Middle frontal gyrus (tissue), 1 donor: ENCODE results near the gene PAMR1.
"Not testable (repeated sequence)": the region's sequence is repeated elsewhere in the genome, so short reads cannot be mapped to it uniquely, and the experiment has no call there.

Source experiments
- DNase-seq: peaks from one replicate; pipeline ENCODE4 v3.0.0-alpha.2; 2015; ENCODE audit warnings: low spot score; ENCODE audit errors: extremely low spot score

Gene PAMR1, protein sequence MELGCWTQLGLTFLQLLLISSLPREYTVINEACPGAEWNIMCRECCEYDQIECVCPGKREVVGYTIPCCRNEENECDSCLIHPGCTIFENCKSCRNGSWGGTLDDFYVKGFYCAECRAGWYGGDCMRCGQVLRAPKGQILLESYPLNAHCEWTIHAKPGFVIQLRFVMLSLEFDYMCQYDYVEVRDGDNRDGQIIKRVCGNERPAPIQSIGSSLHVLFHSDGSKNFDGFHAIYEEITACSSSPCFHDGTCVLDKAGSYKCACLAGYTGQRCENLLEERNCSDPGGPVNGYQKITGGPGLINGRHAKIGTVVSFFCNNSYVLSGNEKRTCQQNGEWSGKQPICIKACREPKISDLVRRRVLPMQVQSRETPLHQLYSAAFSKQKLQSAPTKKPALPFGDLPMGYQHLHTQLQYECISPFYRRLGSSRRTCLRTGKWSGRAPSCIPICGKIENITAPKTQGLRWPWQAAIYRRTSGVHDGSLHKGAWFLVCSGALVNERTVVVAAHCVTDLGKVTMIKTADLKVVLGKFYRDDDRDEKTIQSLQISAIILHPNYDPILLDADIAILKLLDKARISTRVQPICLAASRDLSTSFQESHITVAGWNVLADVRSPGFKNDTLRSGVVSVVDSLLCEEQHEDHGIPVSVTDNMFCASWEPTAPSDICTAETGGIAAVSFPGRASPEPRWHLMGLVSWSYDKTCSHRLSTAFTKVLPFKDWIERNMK

DNA sequence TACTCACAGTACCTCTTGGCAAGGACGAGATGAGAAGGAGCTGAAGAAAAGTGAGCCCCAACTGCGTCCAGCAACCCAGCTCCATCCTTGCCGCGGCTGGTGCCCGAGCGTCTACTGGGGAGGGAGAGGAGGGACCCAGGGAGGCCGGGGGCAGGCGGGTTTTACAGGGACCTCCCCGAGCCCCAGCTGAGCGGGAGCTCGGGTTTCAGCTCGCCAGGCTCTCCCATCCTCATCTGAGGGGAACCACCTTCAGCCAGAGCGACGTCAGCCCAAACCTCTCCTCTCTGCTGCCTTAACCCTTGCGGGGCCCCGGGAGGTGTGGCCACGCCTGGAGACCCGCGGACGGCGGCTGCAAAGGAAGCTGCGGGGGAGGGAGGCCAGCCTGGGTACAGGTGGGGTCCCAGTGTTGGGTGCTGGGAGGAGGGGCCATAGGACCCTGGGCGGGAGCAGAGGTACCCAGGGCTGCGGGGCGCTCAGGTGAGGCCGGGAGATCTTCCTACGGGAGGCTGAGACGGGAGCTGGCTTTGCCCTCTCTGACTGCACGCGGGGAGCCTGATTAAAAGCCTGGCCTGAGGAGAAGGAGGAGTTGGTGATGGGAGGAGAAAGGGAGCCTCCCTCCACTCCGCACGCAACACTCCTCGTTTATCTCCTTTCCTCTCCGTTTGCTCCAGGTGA lies at the start of gene PAMR1:
PAMR1 (minus strand) TSS at position 116 of the 675 bp plus-strand sequence; CDS start at position 85, 31 bp downstream.
- no peak for DNase-seq

DNA sequence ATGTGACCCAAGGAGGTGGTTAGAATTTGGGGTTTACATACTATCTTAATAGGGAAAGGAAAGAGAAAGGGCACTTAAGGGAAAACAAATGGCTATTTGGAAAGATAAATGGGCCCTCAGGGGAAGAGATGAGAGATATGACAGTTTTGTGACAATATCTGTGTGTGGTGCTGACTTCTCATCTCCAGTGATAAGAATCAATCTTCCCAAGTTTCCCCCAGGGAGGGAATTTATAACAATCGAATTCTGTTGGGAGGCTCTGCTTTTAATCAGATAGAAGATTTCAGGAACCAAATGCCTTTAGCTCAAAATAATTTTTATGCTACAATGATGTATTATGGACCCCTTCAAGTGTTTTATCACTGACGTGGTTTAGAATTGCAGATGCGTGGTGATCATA lies 46.3 kb upstream of the PAMR1 start:
- no peak for DNase-seq

DNA sequence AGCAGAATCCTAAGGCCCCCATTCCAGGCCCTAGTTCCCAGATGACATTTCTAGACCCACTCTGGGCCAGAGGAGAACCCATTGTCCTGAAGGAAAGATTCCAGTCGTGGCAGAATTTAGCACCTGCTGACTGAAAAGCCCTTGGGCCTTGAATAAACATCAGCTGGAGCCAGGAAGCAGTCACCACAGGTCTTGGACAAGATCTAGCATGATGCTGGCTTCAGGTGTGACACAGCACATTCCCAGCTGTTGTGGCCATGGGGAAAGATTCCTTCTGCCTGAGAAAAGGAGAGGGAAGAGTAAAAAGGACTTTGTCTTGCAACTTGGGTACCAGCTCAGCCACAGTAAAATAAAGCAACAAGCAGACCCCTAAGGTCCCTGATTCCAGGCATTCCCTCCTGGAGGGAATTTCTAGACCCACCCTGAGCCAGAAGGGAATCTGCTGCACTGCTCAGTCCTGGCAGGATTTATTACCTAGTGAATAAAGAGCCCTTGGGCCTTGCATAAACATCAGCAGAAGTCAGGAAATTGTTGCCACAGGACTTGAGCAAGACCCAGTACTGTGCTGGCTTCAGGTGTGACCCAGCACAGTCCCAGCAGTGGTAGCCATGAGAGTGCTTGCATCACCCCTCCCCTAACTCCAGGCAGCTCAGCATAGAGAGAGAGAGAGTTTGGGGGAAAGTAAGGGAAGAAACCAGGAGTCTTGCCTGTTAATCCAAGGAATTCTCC lies 42.5 kb upstream of the PAMR1 start:
- DNase-seq: no peak

DNA sequence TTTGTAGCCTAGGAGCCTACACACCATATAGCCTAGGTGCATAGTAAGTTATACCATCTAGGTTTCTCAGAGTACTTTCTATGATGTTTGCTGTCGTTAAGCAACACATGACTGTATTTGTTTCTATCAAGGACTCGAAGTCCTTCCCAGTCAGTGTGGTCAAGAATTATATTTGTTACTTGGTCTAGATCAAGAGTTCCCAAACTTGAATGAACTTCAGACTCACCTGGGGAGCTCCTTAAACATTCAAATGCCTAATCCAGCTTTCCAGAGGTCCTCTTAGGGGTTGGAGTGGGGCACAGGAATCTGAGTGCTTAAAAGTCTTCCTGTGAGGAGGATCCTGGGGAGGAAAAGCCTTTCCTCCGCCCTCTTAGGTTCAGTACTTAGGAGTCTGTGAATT lies 41.5 kb upstream of the PAMR1 start:
- DNase-seq: no peak

DNA sequence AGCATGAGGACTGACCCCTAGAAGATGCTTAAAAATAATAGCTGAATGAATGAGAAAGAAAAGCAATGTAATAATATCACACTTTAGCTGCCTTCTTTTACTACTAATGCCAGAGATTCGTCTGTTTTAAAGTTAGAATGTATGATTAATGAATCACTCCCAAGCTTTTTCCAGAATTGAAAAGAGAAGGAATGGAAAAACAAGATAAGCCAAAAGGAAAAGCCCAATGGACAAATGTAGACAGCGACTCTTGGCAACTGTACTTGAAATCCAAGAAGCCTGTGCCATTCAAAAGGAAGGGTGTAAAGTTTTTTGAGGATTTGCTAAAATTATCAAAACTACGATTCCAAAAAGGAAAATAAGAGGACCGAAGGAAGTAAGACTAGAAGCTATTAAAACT lies 40.8 kb upstream of the PAMR1 start:
- DNase-seq: no peak

DNA sequence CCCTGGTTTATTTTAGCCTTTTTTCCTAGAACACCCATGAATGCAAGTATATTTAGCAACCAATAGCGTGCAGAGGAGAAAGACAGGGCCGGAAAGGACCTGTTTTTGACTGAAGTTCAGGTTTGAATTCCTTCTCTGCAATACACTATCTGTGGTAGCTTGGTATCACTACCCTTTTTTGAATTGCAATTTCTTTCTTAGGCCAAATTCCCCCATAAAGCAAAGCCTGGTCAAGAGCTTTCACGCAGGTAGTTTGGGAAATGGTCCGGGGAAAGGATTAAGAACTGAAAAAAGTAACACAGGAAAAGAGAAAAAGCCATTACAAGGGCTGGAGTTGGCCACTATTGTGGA lies 38.8 kb upstream of the PAMR1 start:
- no peak for DNase-seq

DNA sequence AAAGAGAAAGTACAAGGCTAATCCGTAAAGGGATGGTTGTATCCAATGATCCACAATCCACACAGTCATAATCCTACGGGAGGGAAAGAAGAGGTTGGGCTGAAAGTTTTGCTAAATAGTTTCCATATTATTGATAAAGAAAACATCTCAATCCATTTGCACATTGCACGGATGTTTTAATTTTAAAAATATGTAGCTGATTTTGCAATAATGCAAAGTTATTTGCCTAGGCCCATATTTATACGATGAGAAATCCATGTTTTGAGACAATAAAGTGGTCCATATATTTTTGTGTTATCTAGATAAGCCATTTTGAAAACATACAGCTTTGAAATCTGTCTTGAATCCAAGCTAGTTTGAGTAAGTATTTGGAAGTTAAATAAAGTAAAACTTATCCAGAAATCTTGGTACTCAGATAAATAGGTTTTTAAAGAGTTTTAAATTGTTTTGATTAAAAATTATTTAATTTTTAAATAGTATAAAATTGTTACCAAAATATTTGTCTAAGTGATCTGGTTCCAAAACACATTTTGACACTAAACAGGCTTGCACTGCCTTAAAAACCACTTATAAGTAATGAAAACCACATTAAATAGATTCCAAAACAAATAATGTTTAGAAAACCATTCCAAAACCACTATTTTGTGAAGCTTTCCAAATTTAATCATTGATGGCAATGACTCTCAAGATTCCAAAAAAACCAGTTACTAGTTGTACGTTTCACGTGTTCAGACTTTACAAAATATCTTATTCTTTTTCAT lies 38.2 kb upstream of the PAMR1 start:
- no peak for DNase-seq

DNA sequence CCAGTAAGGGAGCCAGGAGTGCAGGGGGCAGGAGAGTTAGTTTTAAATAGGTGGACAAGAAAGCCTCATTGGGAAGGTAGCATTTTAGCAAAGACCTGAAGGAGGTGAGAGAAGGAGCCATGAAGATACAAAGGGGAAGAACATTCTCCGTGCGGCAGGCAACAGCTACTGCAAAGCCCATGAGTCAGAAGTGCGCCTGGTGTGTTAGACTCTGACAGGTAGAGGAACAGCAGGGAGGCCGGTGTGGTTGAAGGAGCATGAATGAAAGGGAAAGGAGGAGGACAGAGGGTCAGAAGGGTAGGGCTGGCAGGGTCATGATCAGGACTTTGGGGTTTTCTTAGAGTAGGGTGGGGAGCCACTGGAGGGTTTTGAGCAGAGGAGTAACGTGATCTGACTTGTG lies 34.5 kb upstream of the PAMR1 start:
- no peak for DNase-seq

DNA sequence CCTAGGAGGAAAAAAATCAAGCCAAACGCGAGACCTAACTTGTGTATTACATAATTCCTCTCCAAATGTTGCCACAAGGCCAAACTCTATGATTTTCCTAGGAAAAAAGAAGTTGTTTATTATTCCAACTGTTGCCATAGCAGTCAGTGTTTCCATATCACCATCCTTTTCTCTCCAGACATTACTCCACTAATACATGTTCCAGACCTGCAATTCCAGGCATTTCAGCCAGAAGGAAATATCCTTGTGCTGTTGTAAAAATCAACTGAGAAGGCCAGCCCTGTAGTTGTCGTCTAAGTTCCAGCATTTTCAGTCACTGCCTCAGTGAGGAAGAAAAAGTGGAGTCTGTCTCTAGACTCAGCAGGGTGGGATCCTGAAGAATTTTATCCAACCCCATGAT lies 33.1 kb upstream of the PAMR1 start:
- no peak for DNase-seq

DNA sequence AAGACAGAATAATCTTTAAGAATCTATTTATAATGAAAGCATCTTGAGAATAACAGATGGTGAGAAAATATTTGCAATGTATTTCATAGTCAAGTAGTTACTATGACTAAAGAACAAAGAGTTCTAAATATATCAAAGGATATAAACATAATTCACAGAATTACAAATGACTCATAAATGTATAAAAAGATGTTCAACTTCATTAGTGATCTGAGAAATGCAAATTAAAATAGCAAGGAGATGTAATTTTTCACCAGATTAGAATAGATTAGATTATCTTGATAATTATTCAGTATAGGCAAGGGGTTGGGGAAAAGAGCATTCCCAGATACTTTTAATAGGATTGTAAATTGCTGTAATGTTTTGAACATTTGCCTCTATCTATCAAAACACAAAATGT lies 30.1 kb upstream of the PAMR1 start:
- no peak for DNase-seq

DNA sequence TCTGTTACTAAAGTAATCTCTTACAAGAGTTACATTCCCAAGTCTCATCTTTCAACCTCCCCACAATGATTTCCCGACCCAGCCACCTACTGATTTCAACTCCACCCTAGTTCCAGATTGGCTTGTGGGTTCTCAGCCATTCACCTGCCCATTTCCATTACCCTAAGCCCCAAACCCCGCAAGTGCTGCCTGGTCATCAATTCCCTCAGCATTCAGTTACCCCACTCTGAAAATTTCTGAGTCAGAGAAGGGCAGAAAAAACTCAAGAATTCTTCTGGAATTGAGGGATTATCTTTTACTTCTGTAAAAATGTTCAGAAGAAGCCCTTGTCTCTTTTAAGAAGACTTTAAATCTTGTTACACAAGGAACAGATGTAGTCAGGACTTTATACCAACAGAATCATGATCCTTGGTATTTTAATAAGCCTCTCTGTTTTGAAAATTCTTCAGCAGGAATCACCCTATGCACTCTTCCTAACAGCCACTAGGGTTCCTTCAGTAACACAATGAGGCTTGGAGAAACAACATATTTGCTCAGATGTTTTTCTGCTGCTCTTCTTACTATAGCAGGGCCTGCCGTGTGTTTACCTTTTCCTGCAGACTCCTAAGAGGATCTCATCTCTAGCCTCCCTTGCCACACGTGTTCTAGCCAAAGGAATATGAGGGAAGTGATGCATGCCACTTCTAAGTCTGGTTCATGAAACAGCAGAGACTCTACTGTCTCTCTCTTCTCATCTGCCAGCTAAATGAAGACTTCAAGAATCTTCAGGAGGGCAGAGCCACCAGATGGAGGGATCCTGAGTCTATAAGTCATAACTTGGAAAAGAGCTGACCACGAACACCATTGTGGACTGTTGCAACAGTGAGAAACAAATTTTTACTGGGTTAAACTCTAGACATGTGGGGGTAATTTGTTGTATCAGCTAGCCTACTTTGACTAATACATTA lies 29.3 kb upstream of the PAMR1 start:
- no peak for DNase-seq

DNA sequence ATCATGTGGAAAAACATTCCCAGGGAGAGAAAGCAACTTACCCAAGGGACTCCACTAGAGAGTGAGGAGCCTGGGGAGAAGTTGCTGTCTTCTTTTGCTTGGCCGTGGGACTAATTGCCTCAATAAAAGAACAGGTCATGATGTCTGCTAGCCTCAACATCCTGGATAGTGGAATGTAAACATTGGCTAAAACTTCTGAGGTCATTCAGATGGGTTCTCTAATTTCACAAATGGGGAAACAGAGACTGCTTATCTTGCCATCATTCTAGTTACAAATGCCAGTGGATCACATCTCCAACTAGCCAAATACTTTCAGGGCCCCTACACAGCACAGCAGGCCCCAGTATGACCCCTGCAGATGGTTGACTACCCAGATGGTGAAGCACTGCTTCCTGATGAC lies 28.4 kb upstream of the PAMR1 start:
- DNase-seq: no peak

DNA sequence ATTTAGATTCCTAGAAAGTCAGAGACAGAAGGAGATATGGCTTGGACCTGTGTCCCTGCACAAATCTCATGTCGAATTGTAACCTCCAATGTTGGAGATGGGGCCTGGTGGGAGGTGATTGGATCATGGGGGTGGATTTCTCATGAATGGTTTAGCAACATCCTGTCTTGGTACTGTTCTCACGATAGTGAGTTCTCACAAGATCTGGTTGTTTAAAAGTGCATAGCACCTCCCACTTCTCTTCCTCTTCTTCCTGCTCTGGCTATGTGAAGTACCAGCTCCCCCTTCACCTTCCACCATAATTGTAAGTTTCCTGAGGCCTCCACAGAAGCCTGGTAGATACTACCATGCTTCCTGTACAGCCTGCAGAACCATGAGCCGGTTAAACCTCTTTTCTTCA lies 27.6 kb upstream of the PAMR1 start:
- no peak for DNase-seq

DNA sequence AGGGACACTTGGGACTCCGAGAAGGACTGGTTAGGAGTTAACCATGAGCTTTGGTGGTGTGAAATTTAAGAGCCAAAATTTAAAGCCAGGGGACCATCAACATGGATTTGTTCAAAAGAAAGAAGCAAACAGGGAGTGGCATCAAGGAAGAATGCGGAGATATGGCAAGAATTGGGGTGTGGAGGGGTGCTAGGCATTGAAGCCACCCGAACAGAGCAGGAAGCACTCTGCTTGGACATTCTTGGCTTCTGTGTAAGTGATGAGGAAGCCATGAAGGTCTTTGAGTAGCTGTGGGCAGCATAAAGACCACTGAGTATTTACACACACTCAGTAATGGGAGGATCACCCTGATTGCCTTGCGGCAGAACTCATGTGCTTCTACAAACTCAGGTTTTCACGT lies 27.2 kb upstream of the PAMR1 start:
- DNase-seq: no peak

DNA sequence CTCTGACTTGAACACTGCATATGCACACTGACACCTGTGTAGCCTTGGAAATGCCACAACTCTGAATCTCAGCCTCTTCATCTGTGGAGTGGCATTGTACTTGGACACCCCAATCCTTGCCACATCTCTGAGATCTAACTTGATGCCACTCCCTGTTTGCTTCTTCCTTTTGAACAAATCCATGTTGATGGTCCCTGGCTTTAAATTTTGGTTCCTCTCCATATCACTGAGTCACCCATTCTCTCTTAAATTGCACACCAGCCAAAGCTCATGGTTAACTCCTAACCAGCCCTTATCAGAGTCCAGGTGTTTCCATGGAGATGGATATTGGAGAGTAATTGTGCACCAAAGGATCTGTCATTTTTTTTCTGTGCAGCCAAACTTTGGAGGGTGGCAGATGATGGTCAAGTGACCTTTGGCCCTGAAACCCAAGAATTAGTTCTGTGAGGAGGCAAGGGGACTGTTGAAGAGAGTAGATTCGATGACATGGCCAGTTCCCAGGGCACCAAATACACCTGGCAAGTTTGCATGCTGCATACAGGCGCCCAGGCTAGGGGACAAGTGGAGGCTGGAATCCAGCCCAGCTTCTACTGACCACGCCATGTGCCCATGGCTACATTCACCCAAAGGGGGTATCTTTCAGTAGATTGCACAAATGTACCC lies 25.1 kb upstream of the PAMR1 start:
- DNase-seq: no peak

DNA sequence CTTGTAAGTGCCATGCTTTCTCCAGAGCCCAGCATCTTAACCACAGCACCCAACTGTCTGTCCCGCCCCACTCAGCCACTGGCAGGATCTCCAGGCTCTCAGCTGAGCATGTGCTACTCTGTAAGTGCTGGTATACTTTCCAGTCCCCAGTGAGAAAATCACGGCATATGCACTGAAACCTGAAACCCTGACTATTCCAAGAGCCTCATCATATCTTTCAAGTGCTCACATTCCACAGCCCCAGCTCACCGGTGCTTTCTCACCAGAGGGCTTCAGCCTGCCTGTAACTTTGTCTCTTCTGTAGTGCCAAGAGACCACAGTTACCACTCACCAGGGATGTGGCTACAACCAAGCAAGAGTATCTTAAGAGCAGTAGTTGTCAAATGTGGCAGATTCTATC lies 24.4 kb upstream of the PAMR1 start:
- no peak for DNase-seq

DNA sequence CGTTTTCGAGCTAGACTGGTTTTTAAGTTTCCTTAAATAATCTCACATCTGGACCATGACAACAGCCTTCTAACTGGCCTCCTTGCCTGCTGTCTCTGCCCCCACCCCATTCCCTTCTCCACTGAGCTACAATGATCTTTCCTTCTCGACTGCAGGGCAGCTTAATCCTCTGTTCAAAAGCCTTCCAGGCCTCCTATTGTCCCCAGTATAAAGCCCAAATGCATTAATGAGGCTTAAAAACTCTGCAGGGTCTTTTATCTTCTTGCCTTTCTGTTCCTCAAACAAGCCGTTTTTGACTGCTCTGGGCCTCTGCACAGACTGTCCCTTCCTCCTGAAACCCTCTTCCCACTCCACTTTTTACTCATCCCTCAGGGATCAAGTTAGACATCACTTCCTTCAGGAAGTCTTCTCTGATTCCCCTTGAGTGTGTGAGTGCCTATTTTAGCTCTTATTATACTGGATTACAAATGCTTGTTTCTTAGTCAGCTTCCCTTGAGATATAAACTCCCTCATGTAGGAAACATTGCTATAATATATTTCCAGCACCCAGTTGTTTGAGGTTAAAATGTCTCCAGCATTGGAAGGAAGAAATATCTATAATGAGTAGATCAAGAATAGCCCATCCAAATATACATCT lies 23.6 kb upstream of the PAMR1 start:
- no peak for DNase-seq

DNA sequence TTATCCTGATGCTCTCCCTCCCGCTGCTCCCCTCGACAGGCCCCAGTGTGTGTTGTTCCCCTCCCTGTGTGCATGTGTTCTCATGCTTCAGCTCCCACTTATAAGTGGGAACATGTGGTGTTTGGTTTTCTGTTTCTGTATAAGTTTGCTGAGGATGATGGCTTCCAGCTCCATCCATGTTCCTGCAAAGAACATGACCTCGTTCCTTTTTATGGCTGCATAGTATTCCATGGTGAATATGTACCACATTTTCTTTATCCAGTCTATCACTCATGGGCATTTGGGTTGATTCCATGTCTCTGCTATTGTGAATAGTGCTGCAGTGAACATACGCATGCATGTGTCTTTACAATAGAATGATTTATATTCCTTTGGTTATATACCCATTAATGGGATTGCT lies 22.6 kb upstream of the PAMR1 start:
- not testable (repeated sequence) for DNase-seq

DNA sequence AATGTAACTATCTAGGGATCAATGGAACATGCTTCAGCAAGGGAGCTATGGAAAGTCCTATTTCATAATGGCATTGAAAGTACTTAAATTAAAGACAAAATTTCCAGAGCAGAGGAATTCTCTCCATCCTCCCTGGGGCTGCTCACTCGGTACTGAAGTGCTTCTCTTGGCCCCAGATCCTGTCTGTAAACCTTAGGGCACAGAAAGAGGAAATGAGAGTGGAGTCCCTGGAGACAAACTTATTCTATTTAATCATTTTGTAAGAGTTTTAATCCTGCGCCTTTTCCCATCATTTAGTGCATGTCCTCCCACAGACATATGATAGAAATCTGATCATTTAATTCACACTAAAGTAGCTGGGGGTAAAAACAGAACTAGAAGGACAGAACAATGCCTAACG lies 20.9 kb upstream of the PAMR1 start:
- DNase-seq: no peak
